ENCODE measurements around the gene FILIP1.

FILIP1 gene

GRCh38 chr6:75493400-75494064, at the start of gene FILIP1:
Gene FILIP1, minus strand, starts transcription at chr6:75493800. Its CDS starts 78,828 bp downstream, at chr6:75414972.
- no peak for DNase-seq

- no peak for DNase-seq
Observed at GRCh38 chr6:75543311-75543710, 49.7 kb upstream of the FILIP1 start.

GRCh38 chr6:75539136-75539535, 45.5 kb upstream of the FILIP1 start:
- DNase-seq, result no peak

GRCh38 chr6:75532521-75532920, 38.9 kb upstream of the FILIP1 start:
- DNase-seq, result no peak

GRCh38 chr6:75531174-75531573, 37.6 kb upstream of the FILIP1 start:
- no peak for DNase-seq

GRCh38 chr6:75530696-75531095, 37.1 kb upstream of the FILIP1 start:
- DNase-seq, result no peak

- no peak for DNase-seq
Observed at GRCh38 chr6:75528423-75528822, 34.8 kb upstream of the FILIP1 start.

- no peak for DNase-seq
Observed at GRCh38 chr6:75526502-75527127, 33.0 kb upstream of the FILIP1 start.

- DNase-seq, result no peak
Observed at GRCh38 chr6:75525682-75526081, 32.1 kb upstream of the FILIP1 start.

- DNase-seq, result no peak
Observed at GRCh38 chr6:75524322-75524972, 30.8 kb upstream of the FILIP1 start.

GRCh38 chr6:75516757-75517156, 23.2 kb upstream of the FILIP1 start:
- DNase-seq, result no peak

GRCh38 chr6:75512591-75512990, 19.0 kb upstream of the FILIP1 start:
- no peak for DNase-seq

- DNase-seq, result no peak
Observed at GRCh38 chr6:75505424-75505823, 11.8 kb upstream of the FILIP1 start.

- DNase-seq, result no peak
Observed at GRCh38 chr6:75504465-75505222, 11.0 kb upstream of the FILIP1 start.

- DNase-seq, result no peak
Observed at GRCh38 chr6:75503291-75503690, 9.7 kb upstream of the FILIP1 start.

- no peak for DNase-seq
Observed at GRCh38 chr6:75502884-75503283, 9.3 kb upstream of the FILIP1 start.

GRCh38 chr6:75501756-75502155, 8.2 kb upstream of the FILIP1 start:
- DNase-seq, result no peak

GRCh38 chr6:75499640-75500039, 6.0 kb upstream of the FILIP1 start:
- DNase-seq, result no peak

GRCh38 chr6:75498862-75499261, 5.3 kb upstream of the FILIP1 start:
- no peak for DNase-seq

GRCh38 chr6:75497994-75498393, 4.4 kb upstream of the FILIP1 start:
- no peak for DNase-seq

- DNase-seq, result no peak
Observed at GRCh38 chr6:75495011-75495410, 1.4 kb upstream of the FILIP1 start.

GRCh38 chr6:75494290-75494689, 690 bp upstream of the FILIP1 start:
- no peak for DNase-seq

GRCh38 chr6:75492386-75493153, 1.0 kb downstream of the FILIP1 start:
- no peak for DNase-seq
